VCaP (cell line): ENCODE results near the gene BTRC.
A peak's percentile ranks its signal among the peaks of the same experiment; 100 is the strongest.
"Not testable (repeated sequence)": the region's sequence is repeated elsewhere in the genome, so short reads cannot be mapped to it uniquely, and the experiment has no call there.

ENCODE experiments used
- H3K27ac ChIP-seq: fragments of 450-650 bp; 2 replicates; pipeline ENCODE4 v1.5.1; 2017
- CTCF ChIP-seq: fragments of 450-650 bp; conservative IDR thresholded peaks from 2 replicates; pipeline ENCODE4 v1.5.1; 2017; ENCODE audit warnings: mild to moderate bottlenecking, moderate library complexity

Gene BTRC

GRCh38 chr10:101330631-101331225 is 23.2 kb upstream of the BTRC start:
- TF ChIP-seq CTCF, result no peak
- H3K27ac ChIP-seq, result no peak overlapping the region

- no peak overlapping the region for H3K27ac ChIP-seq
- no peak for TF ChIP-seq CTCF
Observed at GRCh38 chr10:101331956-101332355, 22.0 kb upstream of the BTRC start.

- H3K27ac ChIP-seq, result not testable (repeated sequence)
Observed at GRCh38 chr10:101334259-101334658, 19.7 kb upstream of the BTRC start.

GRCh38 chr10:101336382-101336781 is 17.6 kb upstream of the BTRC start:
- no peak overlapping the region for H3K27ac ChIP-seq
- no peak for TF ChIP-seq CTCF

GRCh38 chr10:101337836-101338235 is 16.1 kb upstream of the BTRC start:
- TF ChIP-seq CTCF, result no peak
- H3K27ac ChIP-seq, result no peak overlapping the region

- no peak for TF ChIP-seq CTCF
- no peak overlapping the region for H3K27ac ChIP-seq
Observed at GRCh38 chr10:101341438-101341837, 12.5 kb upstream of the BTRC start.

GRCh38 chr10:101346177-101346576 is 7.8 kb upstream of the BTRC start:
- H3K27ac ChIP-seq, result peak overlapping the region; percentile 47; the same call in 1 of the 2 replicates
- TF ChIP-seq CTCF, result no peak

GRCh38 chr10:101351017-101351416 is 2.9 kb upstream of the BTRC start:
- no peak for TF ChIP-seq CTCF
- no peak overlapping the region for H3K27ac ChIP-seq
